ENCODE data around the gene GCDH. TPM values are rescaled to one million over a fixed set of nuclear protein-coding genes. Genes with fewer than 3 reads are reported as not detected.

Gene GCDH
- total and polyA plus RNA-seq, 3 donors from 2014 or later, result 11.0 to 32.1 (median 30.5) TPM

DNA sequence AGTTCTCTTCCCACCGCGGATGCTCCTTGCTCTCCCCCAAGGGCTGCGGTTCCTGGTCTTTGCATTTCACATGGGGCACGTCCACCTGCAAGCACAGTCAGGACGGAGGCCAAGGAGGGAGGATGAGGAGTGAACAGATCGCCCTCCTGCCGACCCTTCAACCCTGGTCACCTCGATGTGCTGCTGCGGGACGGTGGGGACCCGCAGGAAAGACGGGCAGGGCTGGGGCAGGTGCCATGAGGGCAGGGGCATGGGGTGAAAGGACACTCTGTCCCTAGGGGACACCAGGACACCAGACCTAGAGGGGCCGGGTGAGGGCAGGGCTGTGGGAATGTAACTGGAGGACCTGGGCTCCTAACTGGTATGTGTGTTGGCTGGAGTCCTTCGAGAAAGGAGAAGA lies 27.3 kb downstream of the GCDH start:
- Histone ChIP-seq H3K27ac (no peak overlapping the region), H3K4me3 (peak overlapping the region; percentile 15 to 52), H3K4me1 (peaks cover 9% of the 10 kb centered on the region), H3K9me3 (no peaks in the 10 kb centered on the region), H3K36me3 (ENCODE audit: low read depth, missing control alignments) (no peaks in the 10 kb centered on the region), H3K27me3 (no peaks in the 10 kb centered on the region)
- DNase-seq, result no peak
- 74 to 78% methylated on average over 14 of the region's 14 CpGs for WGBS, 2 donors
- TF ChIP-seq POLR2A (IDR thresholded peaks at IDR 0.05), result no peak
- TF ChIP-seq, protein P1, sequence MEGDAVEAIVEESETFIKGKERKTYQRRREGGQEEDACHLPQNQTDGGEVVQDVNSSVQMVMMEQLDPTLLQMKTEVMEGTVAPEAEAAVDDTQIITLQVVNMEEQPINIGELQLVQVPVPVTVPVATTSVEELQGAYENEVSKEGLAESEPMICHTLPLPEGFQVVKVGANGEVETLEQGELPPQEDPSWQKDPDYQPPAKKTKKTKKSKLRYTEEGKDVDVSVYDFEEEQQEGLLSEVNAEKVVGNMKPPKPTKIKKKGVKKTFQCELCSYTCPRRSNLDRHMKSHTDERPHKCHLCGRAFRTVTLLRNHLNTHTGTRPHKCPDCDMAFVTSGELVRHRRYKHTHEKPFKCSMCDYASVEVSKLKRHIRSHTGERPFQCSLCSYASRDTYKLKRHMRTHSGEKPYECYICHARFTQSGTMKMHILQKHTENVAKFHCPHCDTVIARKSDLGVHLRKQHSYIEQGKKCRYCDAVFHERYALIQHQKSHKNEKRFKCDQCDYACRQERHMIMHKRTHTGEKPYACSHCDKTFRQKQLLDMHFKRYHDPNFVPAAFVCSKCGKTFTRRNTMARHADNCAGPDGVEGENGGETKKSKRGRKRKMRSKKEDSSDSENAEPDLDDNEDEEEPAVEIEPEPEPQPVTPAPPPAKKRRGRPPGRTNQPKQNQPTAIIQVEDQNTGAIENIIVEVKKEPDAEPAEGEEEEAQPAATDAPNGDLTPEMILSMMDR (IDR thresholded peaks at IDR 0.05), result no peak
- intact Hi-C loops (cut with DNase I; ENCODE audit: low total_unique reads), result no loop called here

GRCh38 chr19:12921047-12921446 lies 30.1 kb downstream of the GCDH start:
- TF ChIP-seq, protein P1 (IDR thresholded peaks at IDR 0.05), result no peak
- no peak for TF ChIP-seq POLR2A (IDR thresholded peaks at IDR 0.05)
- WGBS, 2 donors, result 54 to 67% methylated on average over 3 of the region's 3 CpGs
- Histone ChIP-seq H3K36me3 (ENCODE audit: low read depth, missing control alignments) (no peaks in the 10 kb centered on the region), H3K27ac (no peak overlapping the region), H3K4me1 (peaks cover 4% of the 10 kb centered on the region), H3K4me3 (no peak overlapping the region), H3K9me3 (no peaks in the 10 kb centered on the region), H3K27me3 (no peaks in the 10 kb centered on the region)
- DNase-seq, result no peak
- intact Hi-C loops (cut with DNase I; ENCODE audit: low total_unique reads), result no loop called here

- intact Hi-C loops (cut with DNase I; ENCODE audit: low total_unique reads), result no loop called here
- Histone ChIP-seq H3K27me3 (no peaks in the 10 kb centered on the region), H3K9me3 (no peaks in the 10 kb centered on the region), H3K4me1 (peaks cover 4% of the 10 kb centered on the region), H3K4me3 (no peak overlapping the region), H3K36me3 (ENCODE audit: low read depth, missing control alignments) (no peaks in the 10 kb centered on the region), H3K27ac (no peak overlapping the region)
- WGBS, 2 donors, result 95 to 96% methylated on average over 4 of the region's 4 CpGs
- no peak for DNase-seq
- TF ChIP-seq, protein P1 (IDR thresholded peaks at IDR 0.05), result no peak
- no peak for TF ChIP-seq POLR2A (IDR thresholded peaks at IDR 0.05)
Measured at GRCh38 chr19:12922959-12923358, 32.0 kb downstream of the GCDH start.

GRCh38 chr19:12924621-12925310 lies 33.8 kb downstream of the GCDH start:
- H3K36me3 ChIP-seq (ENCODE audit: low read depth, missing control alignments), result no peaks in the 10 kb centered on the region
- DNase-seq, result no peak
- no peaks in the 10 kb centered on the region for H3K4me1 ChIP-seq
- no peaks in the 10 kb centered on the region for H3K9me3 ChIP-seq
- no peak overlapping the region for H3K4me3 ChIP-seq
- H3K27me3 ChIP-seq, result no peaks in the 10 kb centered on the region
- H3K27ac ChIP-seq, result no peak overlapping the region
- intact Hi-C loops (cut with DNase I; ENCODE audit: low total_unique reads), result no loop called here
- TF ChIP-seq POLR2A (IDR thresholded peaks at IDR 0.05), result no peak
- TF ChIP-seq, protein P1 (IDR thresholded peaks at IDR 0.05), result no peak
- 89 to 96% methylated on average over 18 to 28 of the region's 29 CpGs for WGBS, 2 donors
